ENCODE data around the gene SERINC3. TPM values are rescaled to one million over a fixed set of nuclear protein-coding genes. Genes with fewer than 3 reads are reported as not detected.

SERINC3 gene
- polyA plus RNA-seq, 1 donor (not counting 4 experiments of a cell fraction or from before 2014, with no cell fraction given): 118 TPM

- no peak overlapping the region for H3K27ac ChIP-seq (ENCODE audit: control insufficient read depth, insufficient read depth, low read length)
- no peak overlapping the region for H3K9ac ChIP-seq (ENCODE audit: control insufficient read depth, extremely low read depth, insufficient read depth, low read length)
- no peak overlapping the region for H2AFZ ChIP-seq (ENCODE audit: control insufficient read depth, low read length)
- FAIRE-seq: no peak
- H3K36me3 ChIP-seq (ENCODE audit: control insufficient read depth in 2 of 2, extremely low read depth in 1 of 2, insufficient read depth in 2 of 2, low read length in 2 of 2): no peaks in the 10 kb centered on the region
- H3K4me1 ChIP-seq (ENCODE audit: control insufficient read depth, extremely low read depth, insufficient read depth, low read length): peaks cover 10% of the 10 kb centered on the region
- no peak overlapping the region for H3K4me2 ChIP-seq (ENCODE audit: control insufficient read depth, extremely low read depth, insufficient read depth, low read depth, low read length)
- H3K4me3 ChIP-seq (ENCODE audit: control insufficient read depth in 2 of 3, extremely low read depth in 1 of 3, insufficient read depth in 2 of 3, low read depth in 1 of 3, low read length in 3 of 3): no peak overlapping the region
- no peaks in the 10 kb centered on the region for H3K9me3 ChIP-seq (ENCODE audit: control insufficient read depth, low read depth, low read length)
- H3K9me1 ChIP-seq (ENCODE audit: control insufficient read depth, extremely low read depth, insufficient read depth, low read length): no peaks in the 10 kb centered on the region
- no peaks in the 10 kb centered on the region for H3K79me2 ChIP-seq (ENCODE audit: control insufficient read depth, insufficient read depth, low read length)
- TF ChIP-seq EZH2 (IDR thresholded peaks at IDR 0.05; ENCODE audit: low read length): no peak
- TF ChIP-seq CTCF (optimal IDR thresholded peaks at IDR 0.05 in 1 of 3, IDR thresholded peaks at IDR 0.05 in 1 of 3, conservative IDR thresholded peaks at IDR 0.05 in 1 of 3; ENCODE audit: extremely low read depth in 1 of 3, insufficient read depth in 2 of 3, low read length in 3 of 3): no peak
- DNase-seq (ENCODE audit: low read depth, low spot score): no peak
- dilution Hi-C loops (cut with MboI; ENCODE audit: extremely low pct_ligation_motif_present, low sequenced_read_pairs): no loop called here
- no peaks in the 10 kb centered on the region for H4K20me1 ChIP-seq (ENCODE audit: control insufficient read depth, extremely low read depth, insufficient read depth, low read length)
- no peaks in the 10 kb centered on the region for H3K27me3 ChIP-seq (ENCODE audit: control insufficient read depth, extremely low read depth, insufficient read depth, low read length)
Measured at GRCh38 chr20:44463466-44463865, 58.4 kb downstream of the SERINC3 start.

DNA sequence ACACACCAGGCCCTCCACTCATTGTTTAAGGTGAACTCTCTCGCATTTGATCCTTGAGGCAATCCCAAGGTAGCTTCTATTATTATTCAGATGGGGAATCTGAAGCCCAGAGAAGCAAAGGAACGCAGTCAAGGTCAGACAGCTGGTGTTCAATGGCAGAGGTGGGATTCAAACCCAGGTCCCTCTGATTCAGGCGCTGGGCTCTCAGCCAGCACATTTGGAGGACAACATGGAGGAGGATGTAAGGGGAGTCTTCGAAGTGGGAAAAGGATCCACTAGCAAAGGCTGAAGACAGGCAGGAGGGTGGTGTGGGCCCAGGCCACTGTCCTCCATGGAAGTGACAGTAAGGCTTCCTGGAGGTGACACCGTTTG, 60.1 kb downstream of the SERINC3 start:
- dilution Hi-C loops (cut with MboI; ENCODE audit: extremely low pct_ligation_motif_present, low sequenced_read_pairs): no loop called here

More for the DNA sequence above, 60.1 kb downstream of the SERINC3 start:
- DNase-seq (ENCODE audit: low read depth, low spot score) (no peak), FAIRE-seq (no peak)
- H3K79me2 ChIP-seq (ENCODE audit: control insufficient read depth, insufficient read depth, low read length): no peaks in the 10 kb centered on the region
- H3K4me3 ChIP-seq (ENCODE audit: control insufficient read depth in 2 of 3, extremely low read depth in 1 of 3, insufficient read depth in 2 of 3, low read depth in 1 of 3, low read length in 3 of 3): no peak overlapping the region
- H3K4me1 ChIP-seq (ENCODE audit: control insufficient read depth, extremely low read depth, insufficient read depth, low read length): peaks cover 4% of the 10 kb centered on the region
- no peaks in the 10 kb centered on the region for H3K36me3 ChIP-seq (ENCODE audit: control insufficient read depth in 2 of 2, extremely low read depth in 1 of 2, insufficient read depth in 2 of 2, low read length in 2 of 2)
- TF ChIP-seq CTCF (optimal IDR thresholded peaks at IDR 0.05 in 1 of 3, IDR thresholded peaks at IDR 0.05 in 1 of 3, conservative IDR thresholded peaks at IDR 0.05 in 1 of 3; ENCODE audit: extremely low read depth in 1 of 3, insufficient read depth in 2 of 3, low read length in 3 of 3) (no peak), EZH2 (IDR thresholded peaks at IDR 0.05; ENCODE audit: low read length) (no peak)
- no peak overlapping the region for H2AFZ ChIP-seq (ENCODE audit: control insufficient read depth, low read length)
- no peak overlapping the region for H3K4me2 ChIP-seq (ENCODE audit: control insufficient read depth, extremely low read depth, insufficient read depth, low read depth, low read length)
- H3K9me1 ChIP-seq (ENCODE audit: control insufficient read depth, extremely low read depth, insufficient read depth, low read length): no peaks in the 10 kb centered on the region
- H4K20me1 ChIP-seq (ENCODE audit: control insufficient read depth, extremely low read depth, insufficient read depth, low read length): no peaks in the 10 kb centered on the region
- no peaks in the 10 kb centered on the region for H3K27me3 ChIP-seq (ENCODE audit: control insufficient read depth, extremely low read depth, insufficient read depth, low read length)
- no peak overlapping the region for H3K27ac ChIP-seq (ENCODE audit: control insufficient read depth, insufficient read depth, low read length)
- no peak overlapping the region for H3K9ac ChIP-seq (ENCODE audit: control insufficient read depth, extremely low read depth, insufficient read depth, low read length)
- no peaks in the 10 kb centered on the region for H3K9me3 ChIP-seq (ENCODE audit: control insufficient read depth, low read depth, low read length)
